GM12874 (cell line): Measurements from ENCODE around the gene DAB2IP.

ENCODE experiments used
- CTCF ChIP-seq: IDR thresholded peaks from 2 replicates; pipeline ENCODE4 v1.5.1; 2011; ENCODE audit warnings: low read depth, mild to moderate bottlenecking, control low read depth, low read length, moderate library complexity; ENCODE audit not compliant: insufficient read depth

The DAB2IP gene

GRCh38 chr9:121628401-121628800 is 23.0 kb upstream of the DAB2IP start:
- no peak for TF ChIP-seq CTCF

GRCh38 chr9:121631115-121631514 is 20.3 kb upstream of the DAB2IP start:
- TF ChIP-seq CTCF: no peak

GRCh38 chr9:121631978-121632418 is 19.4 kb upstream of the DAB2IP start:
- no peak for TF ChIP-seq CTCF

GRCh38 chr9:121633119-121633714 is 18.2 kb upstream of the DAB2IP start:
- TF ChIP-seq CTCF: no peak

- no peak for TF ChIP-seq CTCF
Observed at GRCh38 chr9:121633736-121634135, 17.7 kb upstream of the DAB2IP start.

- TF ChIP-seq CTCF: peak; percentile 48
Observed at GRCh38 chr9:121634329-121635261, 16.8 kb upstream of the DAB2IP start.

- no peak for TF ChIP-seq CTCF
Observed at GRCh38 chr9:121635300-121635876, 16.0 kb upstream of the DAB2IP start.
